ENCODE results near the gene KNG1.

The KNG1 gene

GRCh38 chr3:186751480-186751879, 34.3 kb downstream of the KNG1 start:
- Histone ChIP-seq H2BK15ac (ENCODE audit: low read depth, poor library complexity, severe bottlenecking) (no peak overlapping the region), H2AFZ (ENCODE audit: low read depth, low read length) (no peak overlapping the region), H3K4ac (ENCODE audit: low read depth in 1 of 2, low read length in 2 of 2) (no peak overlapping the region), H3K79me1 (replicated peaks; ENCODE audit: low read length, poor library complexity, severe bottlenecking) (no peaks in the 10 kb centered on the region), H3K36me3 (ENCODE audit: control insufficient read depth in 1 of 2, insufficient read depth in 2 of 2, low read depth in 1 of 2, low read length in 2 of 2) (no peaks in the 10 kb centered on the region), H2BK120ac (ENCODE audit: low read depth, low read length) (no peak overlapping the region), H3K4me3 (ENCODE audit: insufficient read depth in 1 of 2, low read depth in 1 of 2, low read length in 2 of 2) (no peak overlapping the region), H4K8ac (ENCODE audit: low read length) (no peak overlapping the region), H3K14ac (ENCODE audit: low read length in 2 of 2) (no peak overlapping the region), H3K9me3 (ENCODE audit: control insufficient read depth, low read length) (no peaks in the 10 kb centered on the region), H4K91ac (ENCODE audit: low read length) (no peak overlapping the region), H3K9ac (ENCODE audit: low read length) (no peak overlapping the region), H3K27me3 (ENCODE audit: control insufficient read depth in 1 of 2, insufficient read depth in 1 of 2, low read length in 2 of 2) (no peaks in the 10 kb centered on the region), H3K27ac (ENCODE audit: low read length, poor library complexity, severe bottlenecking) (no peak overlapping the region), H3K18ac (ENCODE audit: low read depth in 1 of 2, low read length in 2 of 2) (no peak overlapping the region), H3K4me1 (ENCODE audit: control insufficient read depth, insufficient read depth, low read depth, low read length) (peaks cover 2% of the 10 kb centered on the region), H2AK5ac (ENCODE audit: low read length, severe bottlenecking) (no peak overlapping the region), H3K23ac (ENCODE audit: low read length in 2 of 2) (no peak overlapping the region), H2BK12ac (ENCODE audit: low read length in 2 of 2) (no peak overlapping the region), H2BK5ac (ENCODE audit: low read depth, low read length, poor library complexity, severe bottlenecking) (no peak overlapping the region), H3K4me2 (ENCODE audit: low read length, poor library complexity, severe bottlenecking) (no peak overlapping the region)
- DNase-seq: no peak
- WGBS: 84% methylated on average over 3 of the region's 3 CpGs

GRCh38 chr3:186754006-186754405, 36.8 kb downstream of the KNG1 start:
- WGBS: 68% methylated on average over 4 of the region's 7 CpGs
- Histone ChIP-seq H3K4me1 (ENCODE audit: control insufficient read depth, insufficient read depth, low read depth, low read length) (peaks cover 2% of the 10 kb centered on the region), H4K8ac (ENCODE audit: low read length) (no peak overlapping the region), H2AFZ (ENCODE audit: low read depth, low read length) (no peak overlapping the region), H3K4ac (ENCODE audit: low read depth in 1 of 2, low read length in 2 of 2) (no peak overlapping the region), H2AK5ac (ENCODE audit: low read length, severe bottlenecking) (no peak overlapping the region), H3K79me1 (replicated peaks; ENCODE audit: low read length, poor library complexity, severe bottlenecking) (no peaks in the 10 kb centered on the region), H2BK120ac (ENCODE audit: low read depth, low read length) (no peak overlapping the region), H3K27ac (ENCODE audit: low read length, poor library complexity, severe bottlenecking) (no peak overlapping the region), H2BK15ac (ENCODE audit: low read depth, poor library complexity, severe bottlenecking) (no peak overlapping the region), H4K91ac (ENCODE audit: low read length) (no peak overlapping the region), H3K14ac (ENCODE audit: low read length in 2 of 2) (no peak overlapping the region), H2BK5ac (ENCODE audit: low read depth, low read length, poor library complexity, severe bottlenecking) (no peak overlapping the region), H3K9ac (ENCODE audit: low read length) (no peak overlapping the region), H3K4me3 (ENCODE audit: insufficient read depth in 1 of 2, low read depth in 1 of 2, low read length in 2 of 2) (no peak overlapping the region), H3K36me3 (ENCODE audit: control insufficient read depth in 1 of 2, insufficient read depth in 2 of 2, low read depth in 1 of 2, low read length in 2 of 2) (no peaks in the 10 kb centered on the region), H3K23ac (ENCODE audit: low read length in 2 of 2) (no peak overlapping the region), H3K27me3 (ENCODE audit: control insufficient read depth in 1 of 2, insufficient read depth in 1 of 2, low read length in 2 of 2) (no peaks in the 10 kb centered on the region), H3K4me2 (ENCODE audit: low read length, poor library complexity, severe bottlenecking) (no peak overlapping the region), H3K18ac (ENCODE audit: low read depth in 1 of 2, low read length in 2 of 2) (no peak overlapping the region), H2BK12ac (ENCODE audit: low read length in 2 of 2) (no peak overlapping the region), H3K9me3 (ENCODE audit: control insufficient read depth, low read length) (no peaks in the 10 kb centered on the region)
- no peak for DNase-seq

GRCh38 chr3:186754871-186755270, 37.7 kb downstream of the KNG1 start:
- Histone ChIP-seq H2BK12ac (ENCODE audit: low read length in 2 of 2) (no peak overlapping the region), H3K27me3 (ENCODE audit: control insufficient read depth in 1 of 2, insufficient read depth in 1 of 2, low read length in 2 of 2) (no peaks in the 10 kb centered on the region), H3K27ac (ENCODE audit: low read length, poor library complexity, severe bottlenecking) (no peak overlapping the region), H3K36me3 (ENCODE audit: control insufficient read depth in 1 of 2, insufficient read depth in 2 of 2, low read depth in 1 of 2, low read length in 2 of 2) (no peaks in the 10 kb centered on the region), H4K91ac (ENCODE audit: low read length) (no peak overlapping the region), H2BK5ac (ENCODE audit: low read depth, low read length, poor library complexity, severe bottlenecking) (no peak overlapping the region), H3K23ac (ENCODE audit: low read length in 2 of 2) (no peak overlapping the region), H3K9me3 (ENCODE audit: control insufficient read depth, low read length) (no peaks in the 10 kb centered on the region), H3K14ac (ENCODE audit: low read length in 2 of 2) (no peak overlapping the region), H3K4me3 (ENCODE audit: insufficient read depth in 1 of 2, low read depth in 1 of 2, low read length in 2 of 2) (no peak overlapping the region), H3K4me2 (ENCODE audit: low read length, poor library complexity, severe bottlenecking) (no peak overlapping the region), H2AFZ (ENCODE audit: low read depth, low read length) (no peak overlapping the region), H2BK15ac (ENCODE audit: low read depth, poor library complexity, severe bottlenecking) (no peak overlapping the region), H3K79me1 (replicated peaks; ENCODE audit: low read length, poor library complexity, severe bottlenecking) (no peaks in the 10 kb centered on the region), H3K18ac (ENCODE audit: low read depth in 1 of 2, low read length in 2 of 2) (no peak overlapping the region), H3K4ac (ENCODE audit: low read depth in 1 of 2, low read length in 2 of 2) (no peak overlapping the region), H3K4me1 (ENCODE audit: control insufficient read depth, insufficient read depth, low read depth, low read length) (peaks cover 2% of the 10 kb centered on the region), H4K8ac (ENCODE audit: low read length) (no peak overlapping the region), H2AK5ac (ENCODE audit: low read length, severe bottlenecking) (no peak overlapping the region), H2BK120ac (ENCODE audit: low read depth, low read length) (no peak overlapping the region), H3K9ac (ENCODE audit: low read length) (no peak overlapping the region)
- WGBS: 93% methylated on average over 5 of the region's 5 CpGs
- DNase-seq: no peak

- H2BK120ac ChIP-seq (ENCODE audit: low read depth, low read length): no peak overlapping the region
- H3K9me3 ChIP-seq (ENCODE audit: control insufficient read depth, low read length): no peaks in the 10 kb centered on the region
- WGBS: 90% methylated on average over 2 of the region's 8 CpGs
- H3K79me1 ChIP-seq (replicated peaks; ENCODE audit: low read length, poor library complexity, severe bottlenecking): no peaks in the 10 kb centered on the region
- H3K27ac ChIP-seq (ENCODE audit: low read length, poor library complexity, severe bottlenecking): no peak overlapping the region
- H2AFZ ChIP-seq (ENCODE audit: low read depth, low read length): no peak overlapping the region
- peaks cover 2% of the 10 kb centered on the region for H3K4me1 ChIP-seq (ENCODE audit: control insufficient read depth, insufficient read depth, low read depth, low read length)
- no peak for DNase-seq
- H2BK5ac ChIP-seq (ENCODE audit: low read depth, low read length, poor library complexity, severe bottlenecking): no peak overlapping the region
- no peak overlapping the region for H3K14ac ChIP-seq (ENCODE audit: low read length in 2 of 2)
- H4K91ac ChIP-seq (ENCODE audit: low read length): no peak overlapping the region
- H3K23ac ChIP-seq (ENCODE audit: low read length in 2 of 2): no peak overlapping the region
- no peak overlapping the region for H3K4me3 ChIP-seq (ENCODE audit: insufficient read depth in 1 of 2, low read depth in 1 of 2, low read length in 2 of 2)
- H4K8ac ChIP-seq (ENCODE audit: low read length): no peak overlapping the region
- no peak overlapping the region for H3K18ac ChIP-seq (ENCODE audit: low read depth in 1 of 2, low read length in 2 of 2)
- no peaks in the 10 kb centered on the region for H3K27me3 ChIP-seq (ENCODE audit: control insufficient read depth in 1 of 2, insufficient read depth in 1 of 2, low read length in 2 of 2)
- no peak overlapping the region for H2BK15ac ChIP-seq (ENCODE audit: low read depth, poor library complexity, severe bottlenecking)
- H3K4ac ChIP-seq (ENCODE audit: low read depth in 1 of 2, low read length in 2 of 2): no peak overlapping the region
- no peak overlapping the region for H2AK5ac ChIP-seq (ENCODE audit: low read length, severe bottlenecking)
- no peak overlapping the region for H3K4me2 ChIP-seq (ENCODE audit: low read length, poor library complexity, severe bottlenecking)
- no peak overlapping the region for H2BK12ac ChIP-seq (ENCODE audit: low read length in 2 of 2)
- H3K36me3 ChIP-seq (ENCODE audit: control insufficient read depth in 1 of 2, insufficient read depth in 2 of 2, low read depth in 1 of 2, low read length in 2 of 2): no peaks in the 10 kb centered on the region
- H3K9ac ChIP-seq (ENCODE audit: low read length): no peak overlapping the region
Observed at GRCh38 chr3:186757214-186757613, 40.1 kb downstream of the KNG1 start.
